A549 (cell line): ENCODE data around the gene GRK5. TPM values are rescaled to one million over a fixed set of nuclear protein-coding genes. Genes with fewer than 3 reads are reported as not detected.

ENCODE experiments used
- ATAC-seq, 2 experiments: fragments of 200-7000 bp in 1 of 2; fragments of >200 bp in 1 of 2; cut with Nextera tagmentation in 1 of 2; cut with Tn5 transposase in 1 of 2; 3 replicates each; pipeline versions ENCODE4 v1.8.0 to v1.9.1; 2018 to 2020; ENCODE audit warnings: mild to moderate bottlenecking in 1 of 2, moderate library complexity in 1 of 2
- CTCF ChIA-PET: fragments of 300-600 bp; sonication (Branson Sonifier 250); formaldehyde crosslinking; extraction: SDS; loops from one replicate; lab custom pipeline; 2021; ENCODE audit warnings: antibody characterized with exemption, inconsistent platforms; lab: Yijun Ruan, JAX
- POLR2A ChIA-PET: fragments of 350-600 bp; formaldehyde crosslinking; extraction: SDS; loops from one replicate; lab custom pipeline; 2021; ENCODE audit warnings: antibody characterized with exemption, inconsistent platforms; lab: Yijun Ruan, JAX
- DNase-seq, 2 experiments: peaks; one replicate each; pipeline versions ENCODE4 v3.0.0 to v3.0.0-alpha.2; 2011 to 2016; ENCODE audit warnings: low read depth in 1 of 2, low spot score in 1 of 2
- FAIRE-seq: peaks from 2 replicates; lab custom pipeline; 2011; peaks lifted over from hg19 to GRCh38; lab: Jason Lieb, UNC
- H3K27ac ChIP-seq, 2 experiments: fragments of >200 bp; sonication (Bioruptor Twin); formaldehyde crosslinking; 3 replicates each; pipeline ENCODE4 v1.5.1; 2016 to 2017
- H3K4me1 ChIP-seq: fragments of >200 bp; sonication (Bioruptor Twin); formaldehyde crosslinking; 3 replicates; pipeline ENCODE4 v1.6.1; 2016
- H3K4me2 ChIP-seq: fragments of >200 bp; sonication (Bioruptor Twin); formaldehyde crosslinking; 3 replicates; pipeline ENCODE4 v1.6.1; 2016
- H3K4me3 ChIP-seq: fragments of >200 bp; sonication (Bioruptor Twin); formaldehyde crosslinking; 3 replicates; pipeline ENCODE4 v1.5.1; 2016
- H3K9me3 ChIP-seq: fragments of >200 bp; sonication (Bioruptor Twin); formaldehyde crosslinking; 3 replicates; pipeline ENCODE4 v1.6.1; 2016
- CBX2 ChIP-seq: fragments of 200-600 bp; sonication (generic); IDR thresholded peaks from 2 replicates; pipeline ENCODE4 v1.6.1; 2016; ENCODE audit warnings: low read depth, mild to moderate bottlenecking, borderline replicate concordance
- CEBPB ChIP-seq, 2 experiments: fragments of >200 bp in 1 of 2; sonication (Bioruptor Twin) in 1 of 2; formaldehyde crosslinking in 1 of 2; IDR thresholded peaks; 2 replicates each; pipeline ENCODE4 v1.6.1; 2012 to 2016
- CHD4 ChIP-seq: fragments of 200-600 bp; sonication (generic); IDR thresholded peaks from 2 replicates; pipeline ENCODE4 v1.6.1; 2016; ENCODE audit warnings: antibody characterized with exemption, mild to moderate bottlenecking, borderline replicate concordance
- EP300 ChIP-seq, 2 experiments: fragments of >200 bp; sonication (Bioruptor Twin); formaldehyde crosslinking; IDR thresholded peaks; 2 replicates in 1 of 2; 3 replicates in 1 of 2; pipeline ENCODE4 v1.6.1; 2016 to 2017
- ESRRA ChIP-seq: fragments of 150-350 bp; IDR thresholded peaks from 2 replicates; pipeline ENCODE4 v1.6.1; 2014; ENCODE audit warnings: mild to moderate bottlenecking, low read length, borderline replicate concordance
- FOSB ChIP-seq: fragments of 250-450 bp; sonication (Bioruptor Pico); IDR thresholded peaks from 2 replicates; pipeline ENCODE4 v1.5.0; 2020; ENCODE audit warnings: mild to moderate bottlenecking, moderate library complexity
- FOXS1 ChIP-seq: fragments of 250-450 bp; sonication (Bioruptor Pico); IDR thresholded peaks from 2 replicates; pipeline ENCODE4 v1.5.0; 2020; ENCODE audit warnings: mild to moderate bottlenecking, moderate library complexity
- GATA3 ChIP-seq: IDR thresholded peaks from 2 replicates; pipeline ENCODE4 v1.6.1; 2012; ENCODE audit warnings: borderline replicate concordance
- HDAC2 ChIP-seq: fragments of 200-600 bp; sonication (generic); IDR thresholded peaks from 2 replicates; pipeline ENCODE4 v1.6.1; 2016
- HOXA7 ChIP-seq: fragments of 250-450 bp; sonication (Bioruptor Pico); IDR thresholded peaks from 2 replicates; pipeline ENCODE4 v1.5.0; 2020; ENCODE audit warnings: mild to moderate bottlenecking, moderate library complexity
- JUN ChIP-seq, 2 experiments: fragments of >200 bp; sonication (Bioruptor Twin); formaldehyde crosslinking; IDR thresholded peaks; 2 replicates in 1 of 2; 3 replicates in 1 of 2; pipeline ENCODE4 v1.6.1; 2016 to 2017
- JUNB ChIP-seq: fragments of >200 bp; sonication (Bioruptor Twin); formaldehyde crosslinking; IDR thresholded peaks from 2 replicates; pipeline ENCODE4 v1.6.1; 2016
- KDM1A ChIP-seq: fragments of 200-600 bp; sonication (generic); IDR thresholded peaks from 2 replicates; pipeline ENCODE4 v1.6.1; 2016; ENCODE audit warnings: low read depth, mild to moderate bottlenecking
- NFE2L2 ChIP-seq: fragments of 150-350 bp; conservative IDR thresholded peaks from 2 replicates; pipeline ENCODE4 v1.6.1; 2014; ENCODE audit warnings: low read length
- TFCP2L1 ChIP-seq: fragments of 250-450 bp; sonication (Bioruptor Pico); IDR thresholded peaks from 2 replicates; pipeline ENCODE4 v1.5.0; 2021; ENCODE audit warnings: mild to moderate bottlenecking
- TP53 ChIP-seq: fragments of 250-450 bp; sonication (Bioruptor Pico); IDR thresholded peaks from 2 replicates; pipeline ENCODE4 v1.5.0; 2021; ENCODE audit warnings: mild to moderate bottlenecking, moderate library complexity
- ZC3H11A ChIP-seq: fragments of 450-650 bp; IDR thresholded peaks from 2 replicates; pipeline ENCODE4 v1.6.1; 2014; ENCODE audit warnings: antibody characterized with exemption, mild to moderate bottlenecking
- ZFP36 ChIP-seq: fragments of 450-650 bp; IDR thresholded peaks from 2 replicates; pipeline ENCODE4 v1.6.1; 2014; ENCODE audit warnings: borderline replicate concordance; ENCODE audit not compliant: partially characterized antibody
- ZNF302 ChIP-seq: fragments of 250-450 bp; sonication (Bioruptor Pico); IDR thresholded peaks from 2 replicates; pipeline ENCODE4 v1.9.0; 2021; ENCODE audit warnings: inconsistent platforms, mild to moderate bottlenecking, moderate library complexity
- ZSCAN20 ChIP-seq: fragments of 250-450 bp; sonication (Bioruptor Pico); IDR thresholded peaks from 2 replicates; pipeline ENCODE4 v1.8.0; 2022; ENCODE audit warnings: mild to moderate bottlenecking, moderate library complexity
- WGBS: methylation state at CpG from one replicate; pipeline ENCODE4 v1.1.6; 2017; ENCODE audit errors: missing lambda C conversion rate; 5-methylcytosine and 5-hydroxymethylcytosine counted together
- polyA plus RNA-seq, 4 experiments: library from polyadenylated mRNA; depleted of rRNA in 3 of 4; stranded (reverse); fragments of >200 nt; fragmentation: RNase III in 1 of 4; extraction: RNeasy Plus Mini Kit Qiagen cat#74134 plus additional on column Dnase treatment in 1 of 4; gene quantifications; 2 replicates in 3 of 4; 3 replicates in 1 of 4; pipeline ENCODE4 v1.2.3, GENCODE V29; 2011 to 2017
- TF ChIP-seq, protein P1 (sequence below): fragments of 450-650 bp; IDR thresholded peaks from 2 replicates; pipeline ENCODE4 v1.6.1; 2014; ENCODE audit warnings: antibody characterized with exemption
- TF ChIP-seq, protein P2 (sequence below): fragments of >200 bp; sonication (Bioruptor Twin); formaldehyde crosslinking; IDR thresholded peaks from 3 replicates; pipeline ENCODE4 v1.5.1; 2016
- TF ChIP-seq, protein P3 (sequence below): fragments of >200 bp; sonication (Bioruptor Twin); formaldehyde crosslinking; IDR thresholded peaks from 2 replicates; pipeline ENCODE4 v1.6.1; 2016
- TF ChIP-seq, protein P4 (sequence below): fragments of >200 bp; sonication (Bioruptor Twin); formaldehyde crosslinking; IDR thresholded peaks from 3 replicates; pipeline ENCODE4 v1.6.1; 2016
- TF ChIP-seq, protein P5 (sequence below): fragments of 200-600 bp; sonication (generic); IDR thresholded peaks from 2 replicates; pipeline ENCODE4 v1.6.1; 2016; ENCODE audit warnings: antibody characterized with exemption, mild to moderate bottlenecking, moderate library complexity
- TF ChIP-seq, protein P6 (sequence below): IDR thresholded peaks from 2 replicates; pipeline ENCODE4 v1.6.1; 2012

The GRK5 gene
- polyA plus RNA-seq, 2 of the 4 experiments (the other 2 are of a cell fraction) = 5.0 to 7.9 TPM

DNA sequence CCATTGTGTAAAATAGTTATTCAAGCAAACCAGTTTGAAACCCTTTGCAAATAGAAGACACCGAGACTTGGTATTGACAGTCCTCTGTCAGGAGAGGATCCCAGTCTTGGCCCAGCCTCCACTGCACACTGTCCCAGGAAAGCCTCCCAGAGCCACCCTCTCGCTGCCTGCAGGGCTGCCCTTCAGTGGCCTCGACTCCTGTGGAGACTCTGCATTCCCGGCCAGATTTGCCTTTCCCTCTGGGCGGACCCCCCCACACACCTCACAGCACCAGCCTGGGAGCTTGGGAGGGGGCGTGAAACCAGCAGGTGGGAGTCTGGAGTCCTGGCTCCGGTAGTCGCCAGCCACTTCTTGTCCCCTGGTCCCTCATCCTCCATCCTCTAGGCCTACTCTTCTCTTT, 48.7 kb downstream of the GRK5 start:
- ChIA-PET POLR2A (no interaction called here), CTCF (interaction anchor here (1.6 to 20.8 kb wide), 3 partner anchors 15 to 189 kb away, joined by 4 to 186 read pairs (median 9); partner anchors contain the start of gene GRK5)
- Histone ChIP-seq H3K9me3 (peaks cover 4% of the 10 kb centered on the region; the same call in 1 of the 3 replicates), H3K4me2 (no peak overlapping the region), H3K4me1 (peaks cover 47% of the 10 kb centered on the region), H3K27ac (peak overlapping the region in 1 of 2 experiments; percentile 93; a peak in 3 of 6 replicates), H3K4me3 (no peak overlapping the region)
- ATAC-seq (no peak), FAIRE-seq (no peak), DNase-seq (no peak)
- 89% methylated on average over 8 of the region's 8 CpGs for WGBS
- TF ChIP-seq, protein P1, sequence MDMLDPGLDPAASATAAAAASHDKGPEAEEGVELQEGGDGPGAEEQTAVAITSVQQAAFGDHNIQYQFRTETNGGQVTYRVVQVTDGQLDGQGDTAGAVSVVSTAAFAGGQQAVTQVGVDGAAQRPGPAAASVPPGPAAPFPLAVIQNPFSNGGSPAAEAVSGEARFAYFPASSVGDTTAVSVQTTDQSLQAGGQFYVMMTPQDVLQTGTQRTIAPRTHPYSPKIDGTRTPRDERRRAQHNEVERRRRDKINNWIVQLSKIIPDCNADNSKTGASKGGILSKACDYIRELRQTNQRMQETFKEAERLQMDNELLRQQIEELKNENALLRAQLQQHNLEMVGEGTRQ = no peak
- TF ChIP-seq ZSCAN20 (no peak), ZFP36 (no peak), CBX2 (no peak), KDM1A (no peak), TFCP2L1 (no peak), ZNF302 (CRISPR knock-in tag) (no peak), JUNB (no peak), NFE2L2 (no peak), CEBPB (IDR thresholded peaks at IDR 0.05) (no peak)
- TF ChIP-seq, protein P2, sequence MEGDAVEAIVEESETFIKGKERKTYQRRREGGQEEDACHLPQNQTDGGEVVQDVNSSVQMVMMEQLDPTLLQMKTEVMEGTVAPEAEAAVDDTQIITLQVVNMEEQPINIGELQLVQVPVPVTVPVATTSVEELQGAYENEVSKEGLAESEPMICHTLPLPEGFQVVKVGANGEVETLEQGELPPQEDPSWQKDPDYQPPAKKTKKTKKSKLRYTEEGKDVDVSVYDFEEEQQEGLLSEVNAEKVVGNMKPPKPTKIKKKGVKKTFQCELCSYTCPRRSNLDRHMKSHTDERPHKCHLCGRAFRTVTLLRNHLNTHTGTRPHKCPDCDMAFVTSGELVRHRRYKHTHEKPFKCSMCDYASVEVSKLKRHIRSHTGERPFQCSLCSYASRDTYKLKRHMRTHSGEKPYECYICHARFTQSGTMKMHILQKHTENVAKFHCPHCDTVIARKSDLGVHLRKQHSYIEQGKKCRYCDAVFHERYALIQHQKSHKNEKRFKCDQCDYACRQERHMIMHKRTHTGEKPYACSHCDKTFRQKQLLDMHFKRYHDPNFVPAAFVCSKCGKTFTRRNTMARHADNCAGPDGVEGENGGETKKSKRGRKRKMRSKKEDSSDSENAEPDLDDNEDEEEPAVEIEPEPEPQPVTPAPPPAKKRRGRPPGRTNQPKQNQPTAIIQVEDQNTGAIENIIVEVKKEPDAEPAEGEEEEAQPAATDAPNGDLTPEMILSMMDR = no peak
- TF ChIP-seq, protein P3, sequence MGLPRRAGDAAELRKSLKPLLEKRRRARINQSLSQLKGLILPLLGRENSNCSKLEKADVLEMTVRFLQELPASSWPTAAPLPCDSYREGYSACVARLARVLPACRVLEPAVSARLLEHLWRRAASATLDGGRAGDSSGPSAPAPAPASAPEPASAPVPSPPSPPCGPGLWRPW = no peak

DNA sequence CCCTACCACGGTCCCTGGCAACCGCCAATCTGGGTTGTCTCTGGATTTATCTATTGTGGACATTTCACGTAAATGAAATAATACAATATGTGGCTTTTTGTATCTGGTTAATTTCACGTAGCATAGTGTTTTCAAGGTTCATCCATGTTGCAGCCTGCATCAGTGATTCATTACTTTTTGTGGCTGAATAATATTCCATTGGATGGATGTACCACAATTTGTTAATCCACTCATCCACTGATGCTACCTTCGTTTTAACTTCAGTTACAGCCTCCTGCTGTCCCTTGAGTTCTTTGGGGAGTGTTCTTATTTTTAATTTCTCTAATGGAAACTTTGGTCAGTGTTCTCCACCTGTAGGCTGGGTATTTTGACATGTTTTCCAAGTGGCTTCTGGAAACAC, 49.5 kb downstream of the GRK5 start:
- no peak for ATAC-seq
- CTCF ChIA-PET = interaction anchor here (2.5 to 20.8 kb wide), 2 partner anchors 14 to 50 kb away, joined by 9 to 186 read pairs; partner anchors contain the start of gene GRK5
- WGBS = 82% methylated on average over 5 of the region's 5 CpGs
- Histone ChIP-seq H3K4me1 (peaks cover 38% of the 10 kb centered on the region), H3K9me3 (peaks cover 4% of the 10 kb centered on the region; the same call in 1 of the 3 replicates), H3K4me3 (no peak overlapping the region), H3K4me2 (no peak overlapping the region), H3K27ac (no peak overlapping the region)
- POLR2A ChIA-PET = no interaction called here
- TF ChIP-seq, protein P4, sequence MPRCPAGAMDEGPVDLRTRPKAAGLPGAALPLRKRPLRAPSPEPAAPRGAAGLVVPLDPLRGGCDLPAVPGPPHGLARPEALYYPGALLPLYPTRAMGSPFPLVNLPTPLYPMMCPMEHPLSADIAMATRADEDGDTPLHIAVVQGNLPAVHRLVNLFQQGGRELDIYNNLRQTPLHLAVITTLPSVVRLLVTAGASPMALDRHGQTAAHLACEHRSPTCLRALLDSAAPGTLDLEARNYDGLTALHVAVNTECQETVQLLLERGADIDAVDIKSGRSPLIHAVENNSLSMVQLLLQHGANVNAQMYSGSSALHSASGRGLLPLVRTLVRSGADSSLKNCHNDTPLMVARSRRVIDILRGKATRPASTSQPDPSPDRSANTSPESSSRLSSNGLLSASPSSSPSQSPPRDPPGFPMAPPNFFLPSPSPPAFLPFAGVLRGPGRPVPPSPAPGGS = no peak
- TF ChIP-seq FOXS1 (CRISPR knock-in tag) (no peak), JUN (IDR thresholded peaks at IDR 0.05) (no peak), NFE2L2 (no peak), HOXA7 (CRISPR knock-in tag) (no peak), CBX2 (no peak), GATA3 (no peak), ZC3H11A (no peak), EP300 (IDR thresholded peaks at IDR 0.05) (no peak), HDAC2 (no peak), JUNB (no peak)
- DNase-seq = no peak
- no peak for FAIRE-seq

DNA sequence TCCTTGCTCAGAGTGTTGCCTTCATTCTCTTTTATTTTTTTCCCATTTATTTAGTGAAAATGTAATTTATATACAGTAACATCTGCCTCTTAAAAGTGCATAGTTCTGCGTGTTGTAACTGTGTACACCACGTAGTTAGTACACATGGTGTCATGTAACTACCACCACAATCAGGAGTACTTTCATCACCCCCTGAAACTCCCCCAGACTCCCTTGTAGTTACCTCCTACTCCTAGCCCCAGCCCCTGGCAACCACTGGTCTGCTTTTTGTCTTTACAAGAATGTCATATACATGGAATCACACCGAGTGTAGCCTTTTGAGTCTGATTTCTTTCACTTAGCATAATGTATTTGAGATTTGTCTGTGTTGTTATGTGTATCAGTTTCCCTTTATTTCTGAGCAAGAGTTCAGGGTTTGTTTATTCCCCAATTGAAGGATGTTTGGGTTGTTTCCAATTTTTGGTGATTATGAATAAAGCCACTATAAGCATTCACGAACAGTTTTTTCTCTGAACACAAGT, 50.6 kb downstream of the GRK5 start:
- Histone ChIP-seq H3K4me3 (no peak overlapping the region), H3K9me3 (peaks cover 4% of the 10 kb centered on the region; the same call in 1 of the 3 replicates), H3K27ac (peak overlapping the region in 1 of 2 experiments; percentile 27; a peak in 2 of 6 replicates), H3K4me2 (no peak overlapping the region), H3K4me1 (peaks cover 28% of the 10 kb centered on the region)
- FAIRE-seq (no peak), DNase-seq (no peak), ATAC-seq (no peak)
- ChIA-PET CTCF (interaction anchor here (0.7 to 1.2 kb wide), 2 partner anchors 52 to 187 kb away, joined by 3 to 4 read pairs; no protein-coding TSS in a partner anchor), POLR2A (no interaction called here)
- 75% methylated on average over 4 of the region's 4 CpGs for WGBS
- TF ChIP-seq HDAC2 (no peak), ESRRA (no peak), CHD4 (no peak), NFE2L2 (no peak), FOSB (CRISPR knock-in tag) (no peak), JUN (IDR thresholded peaks at IDR 0.05) (no peak), TP53 (CRISPR knock-in tag) (no peak)
- TF ChIP-seq, protein P5, sequence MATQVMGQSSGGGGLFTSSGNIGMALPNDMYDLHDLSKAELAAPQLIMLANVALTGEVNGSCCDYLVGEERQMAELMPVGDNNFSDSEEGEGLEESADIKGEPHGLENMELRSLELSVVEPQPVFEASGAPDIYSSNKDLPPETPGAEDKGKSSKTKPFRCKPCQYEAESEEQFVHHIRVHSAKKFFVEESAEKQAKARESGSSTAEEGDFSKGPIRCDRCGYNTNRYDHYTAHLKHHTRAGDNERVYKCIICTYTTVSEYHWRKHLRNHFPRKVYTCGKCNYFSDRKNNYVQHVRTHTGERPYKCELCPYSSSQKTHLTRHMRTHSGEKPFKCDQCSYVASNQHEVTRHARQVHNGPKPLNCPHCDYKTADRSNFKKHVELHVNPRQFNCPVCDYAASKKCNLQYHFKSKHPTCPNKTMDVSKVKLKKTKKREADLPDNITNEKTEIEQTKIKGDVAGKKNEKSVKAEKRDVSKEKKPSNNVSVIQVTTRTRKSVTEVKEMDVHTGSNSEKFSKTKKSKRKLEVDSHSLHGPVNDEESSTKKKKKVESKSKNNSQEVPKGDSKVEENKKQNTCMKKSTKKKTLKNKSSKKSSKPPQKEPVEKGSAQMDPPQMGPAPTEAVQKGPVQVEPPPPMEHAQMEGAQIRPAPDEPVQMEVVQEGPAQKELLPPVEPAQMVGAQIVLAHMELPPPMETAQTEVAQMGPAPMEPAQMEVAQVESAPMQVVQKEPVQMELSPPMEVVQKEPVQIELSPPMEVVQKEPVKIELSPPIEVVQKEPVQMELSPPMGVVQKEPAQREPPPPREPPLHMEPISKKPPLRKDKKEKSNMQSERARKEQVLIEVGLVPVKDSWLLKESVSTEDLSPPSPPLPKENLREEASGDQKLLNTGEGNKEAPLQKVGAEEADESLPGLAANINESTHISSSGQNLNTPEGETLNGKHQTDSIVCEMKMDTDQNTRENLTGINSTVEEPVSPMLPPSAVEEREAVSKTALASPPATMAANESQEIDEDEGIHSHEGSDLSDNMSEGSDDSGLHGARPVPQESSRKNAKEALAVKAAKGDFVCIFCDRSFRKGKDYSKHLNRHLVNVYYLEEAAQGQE = no peak
- TF ChIP-seq, protein P6, sequence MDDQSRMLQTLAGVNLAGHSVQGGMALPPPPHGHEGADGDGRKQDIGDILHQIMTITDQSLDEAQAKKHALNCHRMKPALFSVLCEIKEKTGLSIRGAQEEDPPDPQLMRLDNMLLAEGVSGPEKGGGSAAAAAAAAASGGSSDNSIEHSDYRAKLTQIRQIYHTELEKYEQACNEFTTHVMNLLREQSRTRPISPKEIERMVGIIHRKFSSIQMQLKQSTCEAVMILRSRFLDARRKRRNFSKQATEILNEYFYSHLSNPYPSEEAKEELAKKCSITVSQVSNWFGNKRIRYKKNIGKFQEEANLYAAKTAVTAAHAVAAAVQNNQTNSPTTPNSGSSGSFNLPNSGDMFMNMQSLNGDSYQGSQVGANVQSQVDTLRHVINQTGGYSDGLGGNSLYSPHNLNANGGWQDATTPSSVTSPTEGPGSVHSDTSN = no peak
